MM.1S (cell line): ENCODE data around the gene PCIF1.

Experiments
- DNase-seq: peaks from one replicate; pipeline ENCODE4 v3.0.0-alpha.2; 2015
- H2AFZ ChIP-seq: fragments of 300-600 bp; sonication (generic); 2 replicates; pipeline ENCODE4 v1.6.0; 2016; ENCODE audit warnings: antibody characterized with exemption, low read length
- H3F3A ChIP-seq: fragments of 300-600 bp; sonication (generic); 2 replicates; pipeline ENCODE4 v1.6.1; 2016; ENCODE audit warnings: mild to moderate bottlenecking, antibody characterized with exemption, low read length, moderate library complexity, mixed read lengths; ENCODE audit not compliant: insufficient read depth
- H3K27ac ChIP-seq: fragments of 300-600 bp; sonication (generic); 2 replicates; pipeline ENCODE4 v1.5.1; 2016; ENCODE audit warnings: mild to moderate bottlenecking, low read length
- H3K27me3 ChIP-seq: fragments of 300-600 bp; sonication (generic); replicated peaks from 2 replicates; pipeline ENCODE4 v1.6.0; 2016; ENCODE audit warnings: low read length; ENCODE audit not compliant: insufficient read depth
- H3K36me3 ChIP-seq: fragments of 300-600 bp; sonication (generic); replicated peaks from 2 replicates; pipeline ENCODE4 v1.6.1; 2016; ENCODE audit warnings: mild to moderate bottlenecking, low read length, mixed read lengths; ENCODE audit not compliant: insufficient read depth
- H3K4me1 ChIP-seq: fragments of 300-600 bp; sonication (generic); 2 replicates; pipeline ENCODE4 v1.6.1; 2016; ENCODE audit warnings: low read length, mixed read lengths
- H3K4me2 ChIP-seq: fragments of 300-600 bp; sonication (generic); 2 replicates; pipeline ENCODE4 v1.6.0; 2016; ENCODE audit warnings: low read depth, low read length
- H3K4me3 ChIP-seq: fragments of 300-600 bp; sonication (generic); 2 replicates; pipeline ENCODE4 v1.5.1; 2016; ENCODE audit warnings: low read length, mixed read lengths
- H3K79me2 ChIP-seq: fragments of 300-600 bp; sonication (generic); 2 replicates; pipeline ENCODE4 v1.6.1; 2016; ENCODE audit warnings: mixed run types, low read length, mixed read lengths
- H3K9ac ChIP-seq: fragments of 300-600 bp; sonication (generic); 2 replicates; pipeline ENCODE4 v1.6.1; 2016; ENCODE audit warnings: low read length, mixed read lengths
- H3K9me2 ChIP-seq: fragments of 300-600 bp; sonication (generic); replicated peaks from 2 replicates; pipeline ENCODE4 v1.6.1; 2016; ENCODE audit warnings: mild to moderate bottlenecking, low read length, mixed read lengths; ENCODE audit not compliant: insufficient read depth
- H3K9me3 ChIP-seq: fragments of 300-600 bp; sonication (generic); replicated peaks from 2 replicates; pipeline ENCODE4 v1.6.1; 2016; ENCODE audit warnings: mild to moderate bottlenecking, low read length, mixed read lengths; ENCODE audit not compliant: insufficient read depth
- H4K20me1 ChIP-seq: fragments of 300-600 bp; sonication (generic); 2 replicates; pipeline ENCODE4 v1.6.1; 2016; ENCODE audit warnings: mild to moderate bottlenecking, low read length, moderate library complexity, mixed read lengths; ENCODE audit not compliant: insufficient read depth
- CTCF ChIP-seq: fragments of 300-600 bp; sonication (generic); IDR thresholded peaks from 2 replicates; pipeline ENCODE4 v1.5.1; 2016; ENCODE audit warnings: antibody characterized with exemption, low read length, mixed read lengths
- EZH2 ChIP-seq: fragments of 300-600 bp; sonication (generic); optimal IDR thresholded peaks from 2 replicates; pipeline ENCODE3; 2017; ENCODE audit warnings: low read depth, mild to moderate bottlenecking, antibody characterized with exemption, low read length, mixed read lengths
- EZH2phosphoT487 ChIP-seq: fragments of 300-600 bp; sonication (generic); IDR thresholded peaks from 2 replicates; pipeline ENCODE4 v1.6.1; 2018; ENCODE audit warnings: antibody characterized with exemption, low read length

The PCIF1 gene

GRCh38 chr20:45907219-45907948, 27.1 kb upstream of the PCIF1 start:
- Histone ChIP-seq H3K9me2 (no peaks in the 10 kb centered on the region), H3K36me3 (no peaks in the 10 kb centered on the region), H4K20me1 (no peaks in the 10 kb centered on the region), H3K9ac (no peak overlapping the region), H3K4me3 (no peak overlapping the region), H3K4me2 (no peak overlapping the region), H3K9me3 (no peaks in the 10 kb centered on the region), H2AFZ (no peak overlapping the region), H3K4me1 (peaks cover 3% of the 10 kb centered on the region; the same call in 1 of the 2 replicates), H3F3A (no peaks in the 10 kb centered on the region), H3K79me2 (no peaks in the 10 kb centered on the region), H3K27ac (no peak overlapping the region), H3K27me3 (peaks cover 13% of the 10 kb centered on the region; the same call in 1 of the 2 replicates)
- TF ChIP-seq EZH2: no peak
- no peak for TF ChIP-seq EZH2phosphoT487
- no peak for TF ChIP-seq CTCF
- DNase-seq: no peak

GRCh38 chr20:45908084-45908483, 26.4 kb upstream of the PCIF1 start:
- peaks cover 3% of the 10 kb centered on the region; the same call in 1 of the 2 replicates for H3K4me1 ChIP-seq
- H3K36me3 ChIP-seq: no peaks in the 10 kb centered on the region
- H3K9me3 ChIP-seq: no peaks in the 10 kb centered on the region
- H3K4me2 ChIP-seq: no peak overlapping the region
- H3K9me2 ChIP-seq: no peaks in the 10 kb centered on the region
- no peak overlapping the region for H3K9ac ChIP-seq
- H3F3A ChIP-seq: no peaks in the 10 kb centered on the region
- H3K27ac ChIP-seq: no peak overlapping the region
- H2AFZ ChIP-seq: no peak overlapping the region
- H4K20me1 ChIP-seq: no peaks in the 10 kb centered on the region
- H3K79me2 ChIP-seq: no peaks in the 10 kb centered on the region
- H3K27me3 ChIP-seq: peaks cover 14% of the 10 kb centered on the region; the same call in 1 of the 2 replicates
- no peak overlapping the region for H3K4me3 ChIP-seq
- no peak for DNase-seq
- TF ChIP-seq CTCF (no peak), EZH2phosphoT487 (no peak), EZH2 (no peak)

- no peaks in the 10 kb centered on the region for H3K36me3 ChIP-seq
- H3K27ac ChIP-seq: no peak overlapping the region
- no peaks in the 10 kb centered on the region for H3K9me2 ChIP-seq
- H3F3A ChIP-seq: no peaks in the 10 kb centered on the region
- no peaks in the 10 kb centered on the region for H3K9me3 ChIP-seq
- no peak overlapping the region for H3K4me2 ChIP-seq
- no peaks in the 10 kb centered on the region for H3K79me2 ChIP-seq
- H3K4me1 ChIP-seq: peaks cover 3% of the 10 kb centered on the region; the same call in 1 of the 2 replicates
- H3K27me3 ChIP-seq: peaks cover 14% of the 10 kb centered on the region; the same call in 1 of the 2 replicates
- no peak overlapping the region for H3K9ac ChIP-seq
- DNase-seq: no peak
- no peak overlapping the region for H2AFZ ChIP-seq
- no peak overlapping the region for H3K4me3 ChIP-seq
- TF ChIP-seq CTCF: no peak
- no peak for TF ChIP-seq EZH2phosphoT487
- H4K20me1 ChIP-seq: no peaks in the 10 kb centered on the region
Measured at GRCh38 chr20:45909336-45909808, 25.1 kb upstream of the PCIF1 start.
